HEK293T (cell line): Measurements from ENCODE around the gene SYDE2.
"Not testable (repeated sequence)": the region's sequence is repeated elsewhere in the genome, so short reads cannot be mapped to it uniquely, and the experiment has no call there.

ENCODE experiments used
- CTCF ChIA-PET: fragments of 350-600 bp; formaldehyde crosslinking; extraction: SDS; loops from one replicate; lab custom pipeline; 2021; ENCODE audit warnings: antibody characterized with exemption, inconsistent platforms; lab: Yijun Ruan, JAX
- POLR2A ChIA-PET: fragments of 350-600 bp; formaldehyde crosslinking; extraction: SDS; loops from one replicate; lab custom pipeline; 2020; ENCODE audit warnings: antibody characterized with exemption, inconsistent platforms; lab: Yijun Ruan, JAX
- DNase-seq: peaks from one replicate; pipeline ENCODE4 v3.0.0; 2012; ENCODE audit warnings: mixed read lengths; ENCODE audit errors: extremely low spot score
- ARNT ChIP-seq: fragments of 450-650 bp; IDR thresholded peaks from 2 replicates; pipeline ENCODE4 v1.6.1; 2017; ENCODE audit warnings: mild to moderate bottlenecking
- BHLHE40 ChIP-seq: fragments of 450-650 bp; IDR thresholded peaks from 2 replicates; pipeline ENCODE4 v1.6.1; 2016; ENCODE audit warnings: mild to moderate bottlenecking, moderate library complexity, borderline replicate concordance
- CTBP1 ChIP-seq: fragments of 450-650 bp; IDR thresholded peaks from 2 replicates; pipeline ENCODE4 v1.6.1; 2016; ENCODE audit warnings: borderline replicate concordance
- ELF4 ChIP-seq: fragments of 450-650 bp; IDR thresholded peaks from 2 replicates; pipeline ENCODE4 v1.6.1; 2017; ENCODE audit warnings: antibody characterized with exemption
- FOXA1 ChIP-seq: fragments of 450-650 bp; IDR thresholded peaks from 2 replicates; pipeline ENCODE4 v1.6.1; 2016; ENCODE audit warnings: mild to moderate bottlenecking
- FOXK2 ChIP-seq: fragments of 450-650 bp; IDR thresholded peaks from 2 replicates; pipeline ENCODE4 v1.6.1; 2016; ENCODE audit warnings: mild to moderate bottlenecking
- FOXM1 ChIP-seq: fragments of 450-650 bp; IDR thresholded peaks from 2 replicates; pipeline ENCODE4 v1.6.1; 2017; ENCODE audit warnings: mild to moderate bottlenecking, borderline replicate concordance
- HDGF ChIP-seq: fragments of 450-650 bp; IDR thresholded peaks from 2 replicates; pipeline ENCODE4 v1.6.1; 2017; ENCODE audit warnings: antibody characterized with exemption, borderline replicate concordance
- L3MBTL2 ChIP-seq: fragments of 450-650 bp; conservative IDR thresholded peaks from 2 replicates; pipeline ENCODE4 v1.6.1; 2016; ENCODE audit warnings: mild to moderate bottlenecking
- LEF1 ChIP-seq: fragments of 450-650 bp; IDR thresholded peaks from 2 replicates; pipeline ENCODE4 v1.6.1; 2017; ENCODE audit warnings: mild to moderate bottlenecking, borderline replicate concordance
- NFRKB ChIP-seq: fragments of 450-650 bp; IDR thresholded peaks from 2 replicates; pipeline ENCODE4 v1.6.1; 2016; ENCODE audit warnings: mild to moderate bottlenecking, moderate library complexity
- SP1 ChIP-seq: fragments of 450-650 bp; IDR thresholded peaks from 2 replicates; pipeline ENCODE4 v1.6.1; 2017
- SUZ12 ChIP-seq: fragments of 450-650 bp; IDR thresholded peaks from 2 replicates; pipeline ENCODE4 v1.6.1; 2016; ENCODE audit warnings: mild to moderate bottlenecking
- TARDBP ChIP-seq: fragments of 450-650 bp; IDR thresholded peaks from 2 replicates; pipeline ENCODE4 v1.6.1; 2016
- ZNF384 ChIP-seq: fragments of 450-650 bp; IDR thresholded peaks from 2 replicates; pipeline ENCODE4 v1.6.1; 2016
- TF ChIP-seq, protein P1 (sequence below): fragments of 450-650 bp; IDR thresholded peaks from 2 replicates; pipeline ENCODE4 v1.6.1; 2016

SYDE2 gene

DNA sequence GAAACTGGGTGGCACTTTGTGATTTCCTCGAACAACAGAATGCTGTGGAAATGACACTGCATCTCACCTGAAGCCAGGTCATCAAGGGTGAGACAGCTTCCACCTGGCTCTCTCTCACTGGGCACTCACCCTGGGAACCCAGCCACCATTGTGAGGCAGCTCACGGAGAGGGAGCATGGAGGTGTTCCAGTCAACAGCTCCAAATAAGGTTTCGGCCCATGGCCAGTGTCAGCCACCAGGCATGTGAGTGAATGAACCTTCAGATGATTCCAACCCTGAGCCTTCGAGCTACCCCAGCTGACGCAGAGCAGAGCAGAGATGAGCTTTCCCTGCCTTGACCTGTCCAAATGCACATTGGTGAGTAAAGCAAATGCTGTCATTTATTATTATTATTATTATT is 58.1 kb downstream of the SYDE2 start:
- ChIA-PET CTCF (interaction anchor here (0.6 kb wide), 1 partner anchor 198 kb away, joined by 3 read pairs; no protein-coding TSS in a partner anchor), POLR2A (no interaction called here)
- TF ChIP-seq BHLHE40 = no peak
- TF ChIP-seq, protein P1, sequence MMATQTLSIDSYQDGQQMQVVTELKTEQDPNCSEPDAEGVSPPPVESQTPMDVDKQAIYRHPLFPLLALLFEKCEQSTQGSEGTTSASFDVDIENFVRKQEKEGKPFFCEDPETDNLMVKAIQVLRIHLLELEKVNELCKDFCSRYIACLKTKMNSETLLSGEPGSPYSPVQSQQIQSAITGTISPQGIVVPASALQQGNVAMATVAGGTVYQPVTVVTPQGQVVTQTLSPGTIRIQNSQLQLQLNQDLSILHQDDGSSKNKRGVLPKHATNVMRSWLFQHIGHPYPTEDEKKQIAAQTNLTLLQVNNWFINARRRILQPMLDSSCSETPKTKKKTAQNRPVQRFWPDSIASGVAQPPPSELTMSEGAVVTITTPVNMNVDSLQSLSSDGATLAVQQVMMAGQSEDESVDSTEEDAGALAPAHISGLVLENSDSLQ = no peak
- TF ChIP-seq ARNT = no peak
- TF ChIP-seq SUZ12 = no peak
- no peak for TF ChIP-seq FOXK2
- TF ChIP-seq ZNF384 = no peak
- no peak for TF ChIP-seq LEF1
- no peak for TF ChIP-seq SP1
- TF ChIP-seq FOXA1 = no peak
- no peak for TF ChIP-seq ELF4
- TF ChIP-seq NFRKB = no peak
- TF ChIP-seq HDGF = no peak
- TF ChIP-seq L3MBTL2 = no peak
- no peak for TF ChIP-seq TARDBP
- TF ChIP-seq FOXM1 = no peak
- TF ChIP-seq CTBP1 = no peak
- DNase-seq = no peak

GRCh38 chr1:85138439-85138838 is 62.4 kb downstream of the SYDE2 start:
- POLR2A ChIA-PET, DNase-seq, CTCF ChIA-PET: not testable (repeated sequence)

DNA sequence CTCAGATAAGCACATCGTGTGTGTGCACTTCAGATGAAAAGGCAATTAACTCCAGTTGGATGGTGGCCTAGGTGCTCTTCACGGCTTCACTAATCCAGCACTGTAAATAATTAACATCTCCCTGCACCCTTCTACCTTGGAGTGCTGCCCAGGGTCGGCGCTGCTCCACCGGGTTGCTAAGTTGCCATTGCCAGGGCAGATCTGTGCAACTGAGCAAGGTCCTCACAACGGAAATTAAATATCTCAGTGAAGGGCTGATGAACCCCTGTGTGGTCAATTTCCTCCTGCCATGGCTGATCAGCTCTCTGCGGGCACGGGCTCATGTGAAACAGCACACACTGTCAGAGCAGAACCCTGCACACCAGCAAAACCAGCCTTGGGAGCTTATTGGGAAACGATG is 63.2 kb downstream of the SYDE2 start:
- no peak for DNase-seq
- TF ChIP-seq LEF1 (no peak), SP1 (no peak), FOXM1 (no peak), FOXA1 (no peak), FOXK2 (no peak), ARNT (no peak), HDGF (no peak), SUZ12 (no peak), L3MBTL2 (no peak), BHLHE40 (no peak), ELF4 (no peak), TARDBP (no peak), NFRKB (no peak), CTBP1 (no peak), ZNF384 (no peak)
- TF ChIP-seq, protein P1 = no peak
- CTCF ChIA-PET = no interaction called here
- POLR2A ChIA-PET = no interaction called here

GRCh38 chr1:85135392-85135798 is 65.4 kb downstream of the SYDE2 start:
- no peak for DNase-seq
- POLR2A ChIA-PET = no interaction called here
- CTCF ChIA-PET = interaction anchor here (0.6 to 0.9 kb wide), 3 partner anchors 26 to 119 kb away, joined by 3 to 5 read pairs (median 3); no protein-coding TSS in a partner anchor
- TF ChIP-seq, protein P1 = no peak
- TF ChIP-seq HDGF (no peak), ZNF384 (no peak), L3MBTL2 (no peak), FOXK2 (no peak), LEF1 (no peak), SP1 (no peak), FOXA1 (no peak), NFRKB (no peak), SUZ12 (no peak), BHLHE40 (no peak), ARNT (no peak), ELF4 (no peak)

- CTCF ChIA-PET = interaction anchor here (0.6 to 0.9 kb wide), 5 partner anchors 25 to 190 kb away, joined by 3 to 5 read pairs (median 3); no protein-coding TSS in a partner anchor
- POLR2A ChIA-PET = no interaction called here
- no peak for DNase-seq
- TF ChIP-seq, protein P1 = 0 out of 2 replicates have a peak, but pooled peaks have one; percentile 3
- TF ChIP-seq NFRKB = no peak
Observed at GRCh38 chr1:85134583-85135391, 66.0 kb downstream of the SYDE2 start.

GRCh38 chr1:85133565-85134159 is 67.2 kb downstream of the SYDE2 start:
- ChIA-PET CTCF (interaction anchor here (0.9 to 1.2 kb wide), 2 partner anchors 24 to 121 kb away, joined by 3 to 4 read pairs; no protein-coding TSS in a partner anchor), POLR2A (no interaction called here)
- TF ChIP-seq ZNF384 (no peak), LEF1 (no peak), TARDBP (no peak), CTBP1 (no peak), ARNT (no peak), ELF4 (no peak), BHLHE40 (no peak), L3MBTL2 (no peak), FOXM1 (no peak), HDGF (no peak), FOXA1 (no peak), SUZ12 (no peak)
- TF ChIP-seq, protein P1 = no peak
- no peak for DNase-seq
